Ovary (tissue), 9 donors: ENCODE results near the gene DSCAML1. TPM values are rescaled to one million over a fixed set of nuclear protein-coding genes. Genes with fewer than 3 reads are reported as not detected.

Experiments
- DNase-seq, 5 donors: peaks; one replicate each; pipeline ENCODE4 v3.0.0-alpha.2; 2019 to 2020
- H3K27ac ChIP-seq, 2 donors: fragments of 200-600 bp; one replicate each; pipeline versions ENCODE4 v1.5.1 to v1.8.0; 2019 to 2022
- H3K27me3 ChIP-seq: fragments of 200-600 bp; one replicate; pipeline ENCODE4 v1.8.0; 2022
- H3K36me3 ChIP-seq: fragments of 200-600 bp; sonication (generic); one replicate; pipeline ENCODE4 v1.5.1; 2019
- H3K4me1 ChIP-seq: one replicate; pipeline ENCODE4 v1.8.1; 2013; ENCODE audit warnings: mild to moderate bottlenecking, moderate library complexity; ENCODE audit not compliant: insufficient read depth
- H3K4me3 ChIP-seq: fragments of 200-600 bp; sonication (generic); one replicate; pipeline ENCODE4 v1.5.1; 2017
- H3K9me3 ChIP-seq, 2 donors: fragments of 200-600 bp in 1 of 2; sonication (generic) in 1 of 2; one replicate each; pipeline versions ENCODE4 v1.5.1 to v1.8.1; 2013 to 2019; ENCODE audit warnings: mild to moderate bottlenecking in 1 of 2, moderate library complexity in 1 of 2
- CTCF ChIP-seq, 3 donors: fragments of 450-650 bp in 2 of 3; fragments of 200-600 bp in 1 of 3; IDR thresholded peaks; one replicate each; pipeline versions ENCODE4 v1.5.1 to v1.8.0; 2016 to 2022; ENCODE audit warnings: antibody characterized with exemption in 3 of 3, mild to moderate bottlenecking in 1 of 3
- EP300 ChIP-seq: sonication (generic); formaldehyde crosslinking; IDR thresholded peaks from one replicate; pipeline ENCODE4 v1.6.1; 2017; ENCODE audit warnings: antibody characterized with exemption
- POLR2A ChIP-seq: fragments of 450-650 bp; IDR thresholded peaks from one replicate; pipeline ENCODE4 v1.6.1; 2017; ENCODE audit warnings: antibody characterized with exemption, mild to moderate bottlenecking, moderate library complexity
- WGBS, 3 donors: extraction: QIAGEN DNeasy Blood & Tissue Kit in 1 of 3; methylation state at CpG; one replicate each; pipeline versions ENCODE4 v1.1.5 to v1.1.7; 2013 to 2017; 5-methylcytosine and 5-hydroxymethylcytosine counted together
- intact Hi-C, 4 donors: fragments of 100-400 bp; cut with DNase I; formaldehyde crosslinking; loops; one replicate each; pipeline versions ENCODE4 v1.11.0 to v1.15.1; 2022 to 2023
- polyA plus RNA-seq, 2 donors: library from polyadenylated mRNA; stranded (reverse); fragments of 200-250 nt in 1 of 2; fragments of 350-450 nt in 1 of 2; fragmentation: Illumina TruSeq in 1 of 2; extraction: RNeasy Lipid Tissue Mini Kit (QIAGEN cat#74804) in 1 of 2; gene quantifications; one replicate each; pipeline ENCODE4 v1.2.3, GENCODE V29; 2013 to 2014
- total RNA-seq, 7 donors: library from RNA; depleted of rRNA in 2 of 7; stranded (reverse); fragments of >200 nt in 2 of 7; fragmentation: NEBNext Ultra II Directional in 3 of 7; extraction: Animal tissue kit (Norgen Biotek cat#: 25700) in 3 of 7; gene quantifications; one replicate each; pipeline versions ENCODE4 v1.1.0 to v1.2.4, GENCODE V29; 2016 to 2023
- donor health status: DM: no; HTN: no; CAD: no; lungs with moderate emphysema.
- donor health status: DM: no; HTN: no; CAD: no.
- donor health status: Bipolar disorder and iron deficiency.
- donor health status: DM: yes; HTN: yes; CAD: no.
- donor health status: DM: no; HTN: no; CAD: no.
- donor health status: DM: yes; HTN: yes; CAD: no.

Gene DSCAML1
- total and polyA plus RNA-seq, 9 donors = 0.77 to 16.5 (median 10.6) TPM

- H3K27me3 ChIP-seq = no peaks in the 10 kb centered on the region
- peak in 1 of 5 donors; percentile 23 for DNase-seq
- 79 to 83% (median 81%) methylated on average over 8 of the region's 8 CpGs for WGBS, 3 donors
- H3K4me1 ChIP-seq = no peaks in the 10 kb centered on the region
- no peaks in the 10 kb centered on the region for H3K9me3 ChIP-seq
- no peak for TF ChIP-seq EP300
- TF ChIP-seq POLR2A = no peak
- no peak for TF ChIP-seq CTCF (IDR thresholded peaks at IDR 0.05)
- intact Hi-C loops = no loop called here
- no peak overlapping the region for H3K27ac ChIP-seq
- H3K4me3 ChIP-seq = no peak overlapping the region
- H3K36me3 ChIP-seq = no peaks in the 10 kb centered on the region
These were observed 323.4 kb downstream of the DSCAML1 start for GRCh38 chr11:117473481-117474091.

GRCh38 chr11:117471776-117472175 lies 325.2 kb downstream of the DSCAML1 start:
- TF ChIP-seq EP300 (no peak), CTCF (IDR thresholded peaks at IDR 0.05) (no peak), POLR2A (no peak)
- DNase-seq = peak in 1 of 5 donors; percentile 12
- no peaks in the 10 kb centered on the region for H3K9me3 ChIP-seq
- no peaks in the 10 kb centered on the region for H3K36me3 ChIP-seq
- H3K4me3 ChIP-seq = no peak overlapping the region
- no peak overlapping the region for H3K27ac ChIP-seq
- 94% methylated on average over 7 of the region's 7 CpGs for WGBS, 3 donors
- intact Hi-C loops = no loop called here
- H3K4me1 ChIP-seq = no peaks in the 10 kb centered on the region
- no peaks in the 10 kb centered on the region for H3K27me3 ChIP-seq

GRCh38 chr11:117470576-117470975 lies 326.4 kb downstream of the DSCAML1 start:
- TF ChIP-seq POLR2A (no peak), CTCF (IDR thresholded peaks at IDR 0.05) (no peak)
- Histone ChIP-seq H3K4me1 (no peaks in the 10 kb centered on the region), H3K9me3 (no peaks in the 10 kb centered on the region), H3K36me3 (no peaks in the 10 kb centered on the region), H3K27ac (no peak overlapping the region), H3K4me3 (no peak overlapping the region), H3K27me3 (no peaks in the 10 kb centered on the region)
- 96 to 98% (median 97%) methylated on average over 2 of the region's 2 CpGs for WGBS, 3 donors
- DNase-seq = no peak
- intact Hi-C loops = no loop called here

GRCh38 chr11:117468888-117469287 lies 328.1 kb downstream of the DSCAML1 start:
- DNase-seq = no peak
- Histone ChIP-seq H3K4me1 (no peaks in the 10 kb centered on the region), H3K27ac (no peak overlapping the region), H3K9me3 (no peaks in the 10 kb centered on the region), H3K27me3 (no peaks in the 10 kb centered on the region), H3K36me3 (no peaks in the 10 kb centered on the region), H3K4me3 (no peak overlapping the region)
- intact Hi-C loops = no loop called here
- TF ChIP-seq EP300 = no peak
- TF ChIP-seq CTCF (IDR thresholded peaks at IDR 0.05) = no peak
- TF ChIP-seq POLR2A = no peak
- WGBS, 3 donors = 67 to 82% (median 77%) methylated on average over 4 of the region's 4 CpGs
